CD14-positive monocyte (primary cell): ENCODE measurements around the gene LMNTD2. TPM values are rescaled to one million over a fixed set of nuclear protein-coding genes. Genes with fewer than 3 reads are reported as not detected.

Experiments used
- DNase-seq, 3 donors: peaks; one replicate each; pipeline ENCODE4 v3.0.0-alpha.2; 2011 to 2022
- H2AFZ ChIP-seq: 2 replicates; pipeline ENCODE4 v1.6.0; 2012; ENCODE audit warnings: mild to moderate bottlenecking, low read depth, low read length, inconsistent platforms; ENCODE audit not compliant: insufficient read depth, poor library complexity, severe bottlenecking
- H3K27ac ChIP-seq, 2 donors: 1 replicate in 1 of 2; 2 replicates in 1 of 2; pipeline ENCODE4 v1.5.1; 2012 to 2013; ENCODE audit warnings: low read length in 2 of 2, control low read depth in 1 of 2, inconsistent platforms in 1 of 2, low read depth in 1 of 2, mild to moderate bottlenecking in 1 of 2
- H3K27me3 ChIP-seq, 2 donors: one replicate each; pipeline versions ENCODE4 v1.6.0 to v1.6.1; 2011 to 2013; ENCODE audit warnings: low read length in 2 of 2; ENCODE audit not compliant: control insufficient read depth in 2 of 2, insufficient read depth in 2 of 2
- H3K36me3 ChIP-seq, 2 donors: replicated peaks in 1 of 2; 1 replicate in 1 of 2; 2 replicates in 1 of 2; pipeline versions ENCODE4 v1.5.1 to v1.6.1; 2012 to 2013; ENCODE audit warnings: low read length in 2 of 2, control low read depth in 1 of 2, inconsistent platforms in 1 of 2, mild to moderate bottlenecking in 1 of 2; ENCODE audit not compliant: insufficient read depth in 2 of 2, control insufficient read depth in 1 of 2
- H3K4me1 ChIP-seq, 2 donors: 1 replicate in 1 of 2; 2 replicates in 1 of 2; pipeline versions ENCODE4 v1.5.1 to v1.6.1; 2012 to 2013; ENCODE audit warnings: low read length in 2 of 2, control low read depth in 1 of 2, inconsistent platforms in 1 of 2, mild to moderate bottlenecking in 1 of 2, moderate library complexity in 1 of 2; ENCODE audit not compliant: insufficient read depth in 2 of 2, control insufficient read depth in 1 of 2
- H3K4me2 ChIP-seq: replicated peaks from 2 replicates; pipeline ENCODE3; 2012; ENCODE audit warnings: low read length, moderate library complexity, mild to moderate bottlenecking; ENCODE audit not compliant: poor library complexity, severe bottlenecking; ENCODE audit errors: extremely low read depth
- H3K4me3 ChIP-seq, 3 experiments: fragments of 200-600 bp in 1 of 3; sonication (generic) in 1 of 3; replicated peaks in 1 of 3; 1 replicate in 2 of 3; 2 replicates in 1 of 3; pipeline ENCODE4 v1.5.1; 2011 to 2013; ENCODE audit warnings: low read length in 3 of 3, mild to moderate bottlenecking in 3 of 3, control low read depth in 2 of 3, low read depth in 2 of 3, inconsistent platforms in 1 of 3, moderate library complexity in 1 of 3
- H3K79me2 ChIP-seq: 2 replicates; pipeline ENCODE4 v1.6.0; 2012; ENCODE audit warnings: mild to moderate bottlenecking, control low read depth, inconsistent platforms, low read length, moderate library complexity; ENCODE audit not compliant: insufficient read depth
- H3K9ac ChIP-seq: 2 replicates; pipeline ENCODE4 v1.6.0; 2017; ENCODE audit warnings: low read length, mild to moderate bottlenecking; ENCODE audit not compliant: insufficient read depth, poor library complexity, severe bottlenecking
- H3K9me3 ChIP-seq, 2 donors: replicated peaks in 1 of 2; 1 replicate in 1 of 2; 2 replicates in 1 of 2; pipeline versions ENCODE4 v1.5.1 to v1.6.1; 2012 to 2013; ENCODE audit warnings: low read length in 2 of 2, control low read depth in 1 of 2; ENCODE audit not compliant: control insufficient read depth in 1 of 2, insufficient read depth in 1 of 2
- H4K20me1 ChIP-seq: 2 replicates; pipeline ENCODE4 v1.6.0; 2012; ENCODE audit warnings: mild to moderate bottlenecking, low read length, control low read depth, moderate library complexity; ENCODE audit not compliant: insufficient read depth
- H3K27ac Mint-ChIP-seq, 7 donors: one replicate each; pipeline ENCODE4 v1.8.0; 2020; ENCODE audit warnings: mild to moderate bottlenecking in 7 of 7, mixed read lengths in 7 of 7, moderate library complexity in 6 of 7, inconsistent platforms in 2 of 7
- H3K27me3 Mint-ChIP-seq, 3 donors: one replicate each; pipeline ENCODE4 v1.8.0; 2021 to 2022; ENCODE audit warnings: low read depth in 3 of 3, mild to moderate bottlenecking in 3 of 3, mixed read lengths in 3 of 3, moderate library complexity in 3 of 3, inconsistent platforms in 1 of 3
- H3K36me3 Mint-ChIP-seq, 2 donors: one replicate each; pipeline ENCODE4 v1.8.0; 2020; ENCODE audit warnings: mixed read lengths in 2 of 2, inconsistent platforms in 1 of 2, mild to moderate bottlenecking in 1 of 2
- H3K4me1 Mint-ChIP-seq: one replicate; pipeline ENCODE4 v1.8.0; 2020; ENCODE audit warnings: mild to moderate bottlenecking, mixed read lengths
- H3K4me3 Mint-ChIP-seq, 2 donors: one replicate each; pipeline ENCODE4 v1.8.0; 2020; ENCODE audit warnings: mild to moderate bottlenecking in 2 of 2, mixed read lengths in 2 of 2, moderate library complexity in 1 of 2
- H3K9me3 Mint-ChIP-seq, 7 donors: one replicate each; pipeline ENCODE4 v1.8.0; 2020 to 2022; ENCODE audit warnings: mixed read lengths in 7 of 7, mild to moderate bottlenecking in 6 of 7, moderate library complexity in 6 of 7, inconsistent platforms in 2 of 7
- WGBS: methylation state at CpG from one replicate; pipeline ENCODE4 v1.1.5; 2013; ENCODE audit warnings: missing lambda C conversion rate; ENCODE audit not compliant: insufficient coverage; 5-methylcytosine and 5-hydroxymethylcytosine counted together
- intact Hi-C, 2 donors: fragments of 100-400 bp; cut with micrococcal nuclease; formaldehyde crosslinking; loops; one replicate each; pipeline versions ENCODE4 v1.15.0 to v1.15.1; 2023
- polyA plus RNA-seq, 3 donors: library from polyadenylated mRNA; depleted of rRNA in 1 of 3; unstranded in 2 of 3; stranded (reverse) in 1 of 3; fragments of 300-500 nt in 2 of 3; fragments of >200 nt in 1 of 3; fragmentation: Illumina TruSeq in 2 of 3; gene quantifications; 1 replicate in 2 of 3; 2 replicates in 1 of 3; pipeline ENCODE4 v1.2.3, GENCODE V29; 2012 to 2021
- TF ChIP-seq, protein P1 (sequence below): fragments of 200-600 bp; IDR thresholded peaks from one replicate; pipeline ENCODE4 v1.8.0; 2022; ENCODE audit warnings: antibody characterized with exemption, mild to moderate bottlenecking

Gene LMNTD2
- polyA plus RNA-seq, 3 donors = 0.67 to 10.6 (median 1.2) TPM

DNA sequence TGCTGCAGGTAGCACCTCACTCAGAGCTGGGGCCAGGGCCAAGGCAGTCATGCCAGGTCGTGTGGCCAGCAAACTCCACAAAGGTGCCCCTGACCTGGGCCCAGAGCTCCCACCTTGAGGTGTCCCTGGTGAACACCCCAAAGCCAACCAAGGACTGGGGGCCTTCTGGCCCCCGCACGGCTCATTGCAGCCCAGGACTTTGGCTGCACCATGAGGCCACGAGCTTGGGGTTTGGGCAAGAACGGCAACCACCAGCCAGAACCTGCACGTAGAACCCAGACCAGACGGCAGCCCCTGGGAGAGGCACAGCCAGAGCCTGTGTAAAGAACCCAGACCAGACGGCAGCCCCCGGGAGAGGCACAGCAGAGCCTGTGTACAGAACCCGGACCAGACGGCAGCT is 15.4 kb downstream of the LMNTD2 start:
- no peaks in the 10 kb centered on the region for H3K79me2 ChIP-seq
- intact Hi-C loops = no loop called here
- H3K4me1 ChIP-seq = no peaks in the 10 kb centered on the region
- H3K9me3 ChIP-seq = no peaks in the 10 kb centered on the region
- H3K27ac Mint-ChIP-seq = no peak overlapping the region
- peaks cover 0 to 3% (median 0%) of the 10 kb centered on the region in 7 donors for H3K9me3 Mint-ChIP-seq
- no peak overlapping the region for H3K27ac ChIP-seq
- no peak overlapping the region for H3K4me2 ChIP-seq
- TF ChIP-seq, protein P1, sequence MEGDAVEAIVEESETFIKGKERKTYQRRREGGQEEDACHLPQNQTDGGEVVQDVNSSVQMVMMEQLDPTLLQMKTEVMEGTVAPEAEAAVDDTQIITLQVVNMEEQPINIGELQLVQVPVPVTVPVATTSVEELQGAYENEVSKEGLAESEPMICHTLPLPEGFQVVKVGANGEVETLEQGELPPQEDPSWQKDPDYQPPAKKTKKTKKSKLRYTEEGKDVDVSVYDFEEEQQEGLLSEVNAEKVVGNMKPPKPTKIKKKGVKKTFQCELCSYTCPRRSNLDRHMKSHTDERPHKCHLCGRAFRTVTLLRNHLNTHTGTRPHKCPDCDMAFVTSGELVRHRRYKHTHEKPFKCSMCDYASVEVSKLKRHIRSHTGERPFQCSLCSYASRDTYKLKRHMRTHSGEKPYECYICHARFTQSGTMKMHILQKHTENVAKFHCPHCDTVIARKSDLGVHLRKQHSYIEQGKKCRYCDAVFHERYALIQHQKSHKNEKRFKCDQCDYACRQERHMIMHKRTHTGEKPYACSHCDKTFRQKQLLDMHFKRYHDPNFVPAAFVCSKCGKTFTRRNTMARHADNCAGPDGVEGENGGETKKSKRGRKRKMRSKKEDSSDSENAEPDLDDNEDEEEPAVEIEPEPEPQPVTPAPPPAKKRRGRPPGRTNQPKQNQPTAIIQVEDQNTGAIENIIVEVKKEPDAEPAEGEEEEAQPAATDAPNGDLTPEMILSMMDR = no peak
- no peaks in the 10 kb centered on the region for H3K36me3 Mint-ChIP-seq
- H3K36me3 ChIP-seq = no peaks in the 10 kb centered on the region
- DNase-seq = no peak
- H3K4me3 ChIP-seq = no peak overlapping the region
- H3K27me3 Mint-ChIP-seq = peaks cover 0 to 7% (median 5%) of the 10 kb centered on the region in 3 donors
- no peaks in the 10 kb centered on the region for H4K20me1 ChIP-seq
- 97% methylated on average over 11 of the region's 11 CpGs for WGBS
- no peak overlapping the region for H3K9ac ChIP-seq
- H3K4me3 Mint-ChIP-seq = no peak overlapping the region
- H2AFZ ChIP-seq = no peak overlapping the region
- no peaks in the 10 kb centered on the region for H3K4me1 Mint-ChIP-seq
- H3K27me3 ChIP-seq = no peaks in the 10 kb centered on the region

DNA sequence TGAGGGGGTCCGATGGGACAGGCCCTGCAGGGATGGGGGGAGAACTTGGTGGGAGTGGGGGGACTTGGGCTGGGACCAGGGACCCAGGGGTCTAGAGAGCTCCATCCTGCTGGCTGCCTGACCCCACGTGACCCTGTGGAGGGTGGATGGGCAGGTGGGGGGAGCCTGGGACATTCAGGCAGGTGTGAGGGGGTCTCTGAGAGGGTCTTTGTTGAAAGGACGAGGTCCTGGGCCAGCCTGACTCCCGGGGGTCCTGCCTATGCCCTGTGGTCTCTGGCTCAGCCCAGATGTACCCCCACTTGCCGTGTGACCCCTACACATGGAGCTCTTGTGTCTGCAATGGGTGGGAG is 15.7 kb downstream of the LMNTD2 start:
- Mint-ChIP-seq H3K9me3 (peaks cover 0 to 3% (median 0%) of the 10 kb centered on the region in 7 donors), H3K27ac (no peak overlapping the region), H3K4me3 (no peak overlapping the region), H3K27me3 (peaks cover 0 to 8% (median 7%) of the 10 kb centered on the region in 3 donors), H3K4me1 (no peaks in the 10 kb centered on the region), H3K36me3 (no peaks in the 10 kb centered on the region)
- intact Hi-C loops = no loop called here
- H3K36me3 ChIP-seq = no peaks in the 10 kb centered on the region
- no peaks in the 10 kb centered on the region for H3K79me2 ChIP-seq
- no peak overlapping the region for H3K9ac ChIP-seq
- no peak for DNase-seq
- no peaks in the 10 kb centered on the region for H3K9me3 ChIP-seq
- H3K4me3 ChIP-seq = no peak overlapping the region
- no peak overlapping the region for H2AFZ ChIP-seq
- H4K20me1 ChIP-seq = no peaks in the 10 kb centered on the region
- 91% methylated on average over 5 of the region's 5 CpGs for WGBS
- no peaks in the 10 kb centered on the region for H3K27me3 ChIP-seq
- no peak overlapping the region for H3K4me2 ChIP-seq
- no peaks in the 10 kb centered on the region for H3K4me1 ChIP-seq
- no peak overlapping the region for H3K27ac ChIP-seq
- TF ChIP-seq, protein P1 = no peak
